Measurements from ENCODE around the gene CD93. TPM values are rescaled to one million over a fixed set of nuclear protein-coding genes. Genes with fewer than 3 reads are reported as not detected.

The CD93 gene
- total RNA-seq, 1 donor from 2014 or later = not detected

DNA sequence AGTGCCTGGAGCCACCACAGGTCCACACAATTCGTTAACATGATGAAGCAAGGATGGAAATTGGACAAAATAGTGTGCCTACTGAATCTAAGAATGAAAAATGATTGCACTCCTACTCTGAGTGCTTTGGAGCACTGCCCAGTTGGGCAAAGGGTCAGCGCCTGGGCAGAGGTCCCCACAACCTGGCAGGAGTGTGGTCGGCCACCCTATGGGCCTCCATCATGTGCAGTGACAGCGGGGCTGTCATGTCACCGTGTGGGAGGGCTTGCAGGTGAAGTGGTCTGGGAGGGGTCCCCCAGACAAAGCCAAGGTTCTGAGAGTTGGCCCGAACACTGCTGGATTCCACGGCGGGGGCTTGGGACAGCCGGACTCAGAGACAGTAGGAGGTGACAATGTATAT, 36.2 kb upstream of the CD93 start:
- H3K9ac ChIP-seq = no peak overlapping the region
- peaks cover 8% of the 10 kb centered on the region for H3K4me1 Mint-ChIP-seq
- no peak overlapping the region for H3K27ac Mint-ChIP-seq
- no peaks in the 10 kb centered on the region for H3K36me3 Mint-ChIP-seq
- no peaks in the 10 kb centered on the region for H3K9me3 ChIP-seq (ENCODE audit: low read depth)
- H3K4me3 ChIP-seq = no peak overlapping the region
- no peaks in the 10 kb centered on the region for H3F3A ChIP-seq (ENCODE audit: low read depth)
- H3K27me3 ChIP-seq = no peaks in the 10 kb centered on the region
- H3K79me2 ChIP-seq (ENCODE audit: low read depth) = no peaks in the 10 kb centered on the region
- TF ChIP-seq EZH2 (IDR thresholded peaks at IDR 0.05) (no peak), EZH2phosphoT487 (IDR thresholded peaks at IDR 0.05) (no peak)
- TF ChIP-seq, protein P1, sequence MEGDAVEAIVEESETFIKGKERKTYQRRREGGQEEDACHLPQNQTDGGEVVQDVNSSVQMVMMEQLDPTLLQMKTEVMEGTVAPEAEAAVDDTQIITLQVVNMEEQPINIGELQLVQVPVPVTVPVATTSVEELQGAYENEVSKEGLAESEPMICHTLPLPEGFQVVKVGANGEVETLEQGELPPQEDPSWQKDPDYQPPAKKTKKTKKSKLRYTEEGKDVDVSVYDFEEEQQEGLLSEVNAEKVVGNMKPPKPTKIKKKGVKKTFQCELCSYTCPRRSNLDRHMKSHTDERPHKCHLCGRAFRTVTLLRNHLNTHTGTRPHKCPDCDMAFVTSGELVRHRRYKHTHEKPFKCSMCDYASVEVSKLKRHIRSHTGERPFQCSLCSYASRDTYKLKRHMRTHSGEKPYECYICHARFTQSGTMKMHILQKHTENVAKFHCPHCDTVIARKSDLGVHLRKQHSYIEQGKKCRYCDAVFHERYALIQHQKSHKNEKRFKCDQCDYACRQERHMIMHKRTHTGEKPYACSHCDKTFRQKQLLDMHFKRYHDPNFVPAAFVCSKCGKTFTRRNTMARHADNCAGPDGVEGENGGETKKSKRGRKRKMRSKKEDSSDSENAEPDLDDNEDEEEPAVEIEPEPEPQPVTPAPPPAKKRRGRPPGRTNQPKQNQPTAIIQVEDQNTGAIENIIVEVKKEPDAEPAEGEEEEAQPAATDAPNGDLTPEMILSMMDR (IDR thresholded peaks at IDR 0.05) = no peak
- DNase-seq (ENCODE audit: low spot score) = no peak
- no peak overlapping the region for H3K4me2 ChIP-seq
- H3K36me3 ChIP-seq = no peaks in the 10 kb centered on the region
- H3K27me3 Mint-ChIP-seq (ENCODE audit: insufficient read depth, low read depth) = peaks cover 17% of the 10 kb centered on the region
- no peak overlapping the region for H3K27ac ChIP-seq
- no peaks in the 10 kb centered on the region for H3K4me1 ChIP-seq
- no peak overlapping the region for H3K4me3 Mint-ChIP-seq
- no peak overlapping the region for H2AFZ ChIP-seq (replicated peaks)
- H4K20me1 ChIP-seq (ENCODE audit: low read depth) = no peaks in the 10 kb centered on the region
- H3K9me3 Mint-ChIP-seq = no peaks in the 10 kb centered on the region

DNA sequence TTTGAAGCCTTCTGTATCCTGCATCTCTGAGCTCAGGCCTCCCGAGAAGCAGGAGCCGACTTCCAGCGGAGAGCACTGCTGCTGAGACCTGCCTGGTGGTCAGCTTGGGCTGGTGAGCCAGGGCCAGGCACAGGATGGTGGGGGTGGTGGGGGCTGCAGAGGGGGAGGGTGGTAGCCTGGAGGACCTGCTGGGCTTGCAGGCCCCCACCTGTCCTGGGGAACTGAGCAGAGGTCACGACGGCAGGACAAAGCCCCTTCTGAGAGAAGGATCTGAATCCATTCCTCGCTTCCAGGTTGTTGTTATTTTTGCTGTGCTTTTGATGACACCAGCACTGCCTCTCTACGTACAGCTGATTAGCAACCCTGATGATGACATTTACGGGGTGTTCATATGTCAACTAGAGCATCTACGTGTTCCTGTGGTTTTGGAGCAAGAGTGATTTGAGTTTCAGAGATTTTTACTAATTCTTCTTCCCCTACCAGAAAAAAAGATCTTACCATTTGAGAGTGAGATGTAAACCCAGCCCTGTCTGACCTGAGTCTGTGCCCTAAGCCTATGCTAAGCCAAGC, 35.7 kb upstream of the CD93 start:
- H3K4me3 Mint-ChIP-seq = no peak overlapping the region
- H3K9me3 ChIP-seq (ENCODE audit: low read depth) = no peaks in the 10 kb centered on the region
- H3K4me3 ChIP-seq = no peak overlapping the region
- TF ChIP-seq EZH2phosphoT487 (IDR thresholded peaks at IDR 0.05) (no peak), EZH2 (IDR thresholded peaks at IDR 0.05) (no peak)
- TF ChIP-seq, protein P1 (IDR thresholded peaks at IDR 0.05) = no peak
- no peaks in the 10 kb centered on the region for H3K27me3 ChIP-seq
- no peak overlapping the region for H3K27ac Mint-ChIP-seq
- H3K9ac ChIP-seq = no peak overlapping the region
- no peak overlapping the region for H3K4me2 ChIP-seq
- H3K79me2 ChIP-seq (ENCODE audit: low read depth) = no peaks in the 10 kb centered on the region
- no peaks in the 10 kb centered on the region for H3K9me3 Mint-ChIP-seq
- peaks cover 15% of the 10 kb centered on the region for H3K27me3 Mint-ChIP-seq (ENCODE audit: insufficient read depth, low read depth)
- H3K36me3 ChIP-seq = no peaks in the 10 kb centered on the region
- H4K20me1 ChIP-seq (ENCODE audit: low read depth) = no peaks in the 10 kb centered on the region
- no peaks in the 10 kb centered on the region for H3F3A ChIP-seq (ENCODE audit: low read depth)
- no peak for DNase-seq (ENCODE audit: low spot score)
- H3K36me3 Mint-ChIP-seq = no peaks in the 10 kb centered on the region
- no peaks in the 10 kb centered on the region for H3K4me1 ChIP-seq
- peak overlapping the region; percentile 26 for H2AFZ ChIP-seq (replicated peaks)
- H3K4me1 Mint-ChIP-seq = peaks cover 10% of the 10 kb centered on the region
- H3K27ac ChIP-seq = no peak overlapping the region

DNA sequence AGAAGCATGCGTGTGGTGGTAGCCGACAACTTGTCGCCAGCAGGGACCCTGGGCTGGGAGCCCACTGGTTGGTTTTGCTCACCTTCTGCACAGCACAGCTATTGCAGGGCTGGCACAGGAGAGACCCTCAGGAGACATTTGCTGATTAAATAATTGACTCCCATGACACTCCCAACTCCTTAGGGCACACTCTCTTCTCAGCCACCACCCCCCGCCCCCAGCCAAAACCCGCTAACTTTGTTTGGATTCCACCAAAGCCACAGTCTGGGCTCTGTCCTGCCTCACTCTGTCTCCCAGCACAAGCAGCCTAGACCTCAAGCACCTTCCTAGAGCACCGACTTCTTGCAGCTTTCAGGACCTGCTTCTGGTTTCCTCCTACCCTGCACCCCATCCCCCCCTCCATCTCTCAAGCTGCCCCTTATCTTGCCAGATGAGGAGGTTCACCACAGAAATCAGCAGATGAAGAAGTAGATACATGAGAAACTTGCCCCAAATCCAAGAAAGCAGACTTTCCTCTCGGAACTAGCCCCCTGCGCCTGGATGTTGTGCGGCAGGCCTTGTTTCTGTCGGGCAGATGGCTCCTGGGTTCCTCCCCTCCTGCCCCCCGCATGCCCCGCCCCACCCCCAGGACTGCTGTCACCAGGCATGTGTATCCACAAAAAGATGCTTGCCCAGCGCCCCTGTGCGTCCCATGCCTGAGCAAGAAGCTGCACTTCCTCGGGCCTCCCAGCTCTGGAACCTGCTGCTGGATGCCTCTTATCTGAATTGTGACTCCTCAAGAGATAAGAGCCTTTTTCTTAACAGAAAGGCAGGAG, 35.0 kb upstream of the CD93 start:
- no peaks in the 10 kb centered on the region for H4K20me1 ChIP-seq (ENCODE audit: low read depth)
- H3K9me3 Mint-ChIP-seq = no peaks in the 10 kb centered on the region
- H3K36me3 ChIP-seq = no peaks in the 10 kb centered on the region
- no peak overlapping the region for H3K4me3 Mint-ChIP-seq
- H2AFZ ChIP-seq (replicated peaks) = peak overlapping the region; percentile 26
- DNase-seq (ENCODE audit: low spot score) = no peak
- H3K27ac ChIP-seq = no peak overlapping the region
- no peaks in the 10 kb centered on the region for H3K27me3 ChIP-seq
- no peaks in the 10 kb centered on the region for H3K4me1 ChIP-seq
- no peak overlapping the region for H3K4me3 ChIP-seq
- no peaks in the 10 kb centered on the region for H3K36me3 Mint-ChIP-seq
- peaks cover 16% of the 10 kb centered on the region for H3K4me1 Mint-ChIP-seq
- no peaks in the 10 kb centered on the region for H3K79me2 ChIP-seq (ENCODE audit: low read depth)
- no peaks in the 10 kb centered on the region for H3K9me3 ChIP-seq (ENCODE audit: low read depth)
- H3F3A ChIP-seq (ENCODE audit: low read depth) = no peaks in the 10 kb centered on the region
- no peak overlapping the region for H3K9ac ChIP-seq
- no peak overlapping the region for H3K27ac Mint-ChIP-seq
- H3K27me3 Mint-ChIP-seq (ENCODE audit: insufficient read depth, low read depth) = peaks cover 15% of the 10 kb centered on the region
- no peak overlapping the region for H3K4me2 ChIP-seq
- TF ChIP-seq EZH2 (IDR thresholded peaks at IDR 0.05) (no peak), EZH2phosphoT487 (IDR thresholded peaks at IDR 0.05) (no peak)
- TF ChIP-seq, protein P1 (IDR thresholded peaks at IDR 0.05) = no peak
